Parathyroid adenoma (tissue), 2 donors: ENCODE data around the gene SCAMP5.
A peak's percentile ranks its signal among the peaks of the same experiment; 100 is the strongest.

Experiments used
- H2AFZ ChIP-seq: fragments of 300-600 bp; sonication (generic); one replicate; pipeline ENCODE4 v1.7.0; 2017; ENCODE audit warnings: antibody characterized with exemption, mild to moderate bottlenecking
- H3K27ac ChIP-seq: fragments of 300-600 bp; sonication (generic); one replicate; pipeline ENCODE4 v1.7.0; 2017
- H3K27me3 ChIP-seq: fragments of 300-600 bp; sonication (generic); one replicate; pipeline ENCODE4 v1.7.0; 2017; ENCODE audit warnings: low read length; ENCODE audit not compliant: control insufficient read depth, insufficient read depth
- H3K36me3 ChIP-seq: fragments of 300-600 bp; sonication (generic); one replicate; pipeline ENCODE4 v1.7.0; 2017; ENCODE audit warnings: low read length; ENCODE audit not compliant: control insufficient read depth, insufficient read depth
- H3K4me1 ChIP-seq: fragments of 300-600 bp; sonication (generic); one replicate; pipeline ENCODE4 v1.7.0; 2017; ENCODE audit warnings: control low read depth
- H3K4me2 ChIP-seq: fragments of 300-600 bp; sonication (generic); one replicate; pipeline ENCODE4 v1.7.0; 2017; ENCODE audit warnings: low read length
- H3K4me3 ChIP-seq: fragments of 300-600 bp; sonication (generic); one replicate; pipeline ENCODE4 v1.7.0; 2017; ENCODE audit warnings: low read depth, low read length
- H3K79me2 ChIP-seq: fragments of 300-600 bp; sonication (generic); one replicate; pipeline ENCODE4 v1.7.0; 2017; ENCODE audit warnings: control low read depth
- H3K9ac ChIP-seq: fragments of 300-600 bp; sonication (generic); one replicate; pipeline ENCODE4 v1.7.0; 2017; ENCODE audit warnings: mild to moderate bottlenecking
- H3K9me3 ChIP-seq: fragments of 300-600 bp; sonication (generic); one replicate; pipeline ENCODE4 v1.7.0; 2017; ENCODE audit warnings: low read length; ENCODE audit not compliant: control insufficient read depth
- CTCF ChIP-seq: fragments of 300-600 bp; sonication (generic); IDR thresholded peaks from one replicate; pipeline ENCODE4 v1.7.0; 2017; ENCODE audit warnings: antibody characterized with exemption, mild to moderate bottlenecking
- donor health status: primary hyperparathyroidism.

SCAMP5 gene

GRCh38 chr15:74958320-74958907 is 36.9 kb upstream of the SCAMP5 start:
- Histone ChIP-seq H3K4me2 (peak overlapping the region; percentile 26), H3K4me3 (no peak overlapping the region), H3K4me1 (peaks cover 2% of the 10 kb centered on the region), H3K9me3 (no peaks in the 10 kb centered on the region), H3K79me2 (no peaks in the 10 kb centered on the region), H3K27me3 (no peaks in the 10 kb centered on the region), H3K36me3 (no peaks in the 10 kb centered on the region), H3K9ac (no peak overlapping the region), H2AFZ (peak overlapping the region; percentile 84), H3K27ac (no peak overlapping the region)
- no peak for TF ChIP-seq CTCF

- no peaks in the 10 kb centered on the region for H3K36me3 ChIP-seq
- H3K4me1 ChIP-seq: peaks cover 3% of the 10 kb centered on the region
- no peaks in the 10 kb centered on the region for H3K27me3 ChIP-seq
- no peaks in the 10 kb centered on the region for H3K9me3 ChIP-seq
- H2AFZ ChIP-seq: peak overlapping the region; percentile 84
- peak overlapping the region; percentile 22 for H3K4me2 ChIP-seq
- no peaks in the 10 kb centered on the region for H3K79me2 ChIP-seq
- no peak overlapping the region for H3K27ac ChIP-seq
- H3K9ac ChIP-seq: no peak overlapping the region
- no peak for TF ChIP-seq CTCF
- no peak overlapping the region for H3K4me3 ChIP-seq
Measured at GRCh38 chr15:74958908-74959585, 36.3 kb upstream of the SCAMP5 start.

- Histone ChIP-seq H3K4me3 (no peak overlapping the region), H3K36me3 (no peaks in the 10 kb centered on the region), H3K27me3 (no peaks in the 10 kb centered on the region), H3K27ac (no peak overlapping the region), H3K9ac (no peak overlapping the region), H2AFZ (no peak overlapping the region), H3K4me1 (peaks cover 6% of the 10 kb centered on the region), H3K9me3 (no peaks in the 10 kb centered on the region), H3K79me2 (no peaks in the 10 kb centered on the region), H3K4me2 (no peak overlapping the region)
- TF ChIP-seq CTCF: no peak
Measured at GRCh38 chr15:74959586-74959939, 35.8 kb upstream of the SCAMP5 start.

GRCh38 chr15:74960286-74960685 is 35.1 kb upstream of the SCAMP5 start:
- H3K27ac ChIP-seq: no peak overlapping the region
- H3K4me2 ChIP-seq: no peak overlapping the region
- TF ChIP-seq CTCF: no peak
- H3K27me3 ChIP-seq: no peaks in the 10 kb centered on the region
- H3K36me3 ChIP-seq: no peaks in the 10 kb centered on the region
- no peaks in the 10 kb centered on the region for H3K9me3 ChIP-seq
- H3K4me1 ChIP-seq: peaks cover 12% of the 10 kb centered on the region
- no peak overlapping the region for H3K9ac ChIP-seq
- no peaks in the 10 kb centered on the region for H3K79me2 ChIP-seq
- H3K4me3 ChIP-seq: no peak overlapping the region
- no peak overlapping the region for H2AFZ ChIP-seq
